Neuron (in vitro differentiated cells): ENCODE results near the gene TMEM19.

Source experiments
- H2AFZ ChIP-seq: one replicate; pipeline ENCODE4 v1.6.1; 2013; ENCODE audit warnings: low read depth, mild to moderate bottlenecking, inconsistent platforms, low read length, moderate library complexity
- H3K27me3 ChIP-seq: one replicate; pipeline ENCODE4 v1.6.1; 2013; ENCODE audit warnings: low read length; ENCODE audit not compliant: insufficient read depth
- H3K36me3 ChIP-seq: one replicate; pipeline ENCODE4 v1.6.1; 2013; ENCODE audit warnings: low read length; ENCODE audit not compliant: insufficient read depth
- H3K4me1 ChIP-seq: one replicate; pipeline ENCODE4 v1.6.1; 2013; ENCODE audit warnings: low read length; ENCODE audit not compliant: insufficient read depth
- H3K4me3 ChIP-seq: 2 replicates; pipeline ENCODE4 v1.5.1; 2013; ENCODE audit warnings: mild to moderate bottlenecking, low read length, moderate library complexity
- H3K9me3 ChIP-seq: one replicate; pipeline ENCODE4 v1.6.1; 2013; ENCODE audit warnings: low read length

The TMEM19 gene

DNA sequence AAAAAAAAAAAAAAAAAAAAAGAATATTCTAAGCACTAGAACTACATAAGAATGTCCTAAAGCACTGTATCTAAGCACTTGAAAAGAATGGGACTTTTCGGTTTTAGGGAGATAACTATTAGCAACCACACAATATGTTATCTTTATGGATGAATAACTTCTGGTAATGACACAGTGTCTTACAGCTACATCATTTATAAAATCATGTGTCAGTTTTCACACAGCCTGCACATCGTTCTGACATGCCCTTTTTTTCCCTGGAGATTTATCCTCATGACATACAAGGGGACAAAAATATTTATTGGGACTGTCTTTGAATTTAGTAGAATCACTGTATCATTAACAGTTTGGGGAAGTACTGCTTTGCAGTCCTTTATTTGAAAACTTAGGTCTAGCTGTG is 17.3 kb downstream of the TMEM19 start:
- Histone ChIP-seq H3K4me3 (no peak overlapping the region), H3K27me3 (no peaks in the 10 kb centered on the region), H3K36me3 (peaks cover 24% of the 10 kb centered on the region), H3K4me1 (no peaks in the 10 kb centered on the region), H3K9me3 (no peaks in the 10 kb centered on the region), H2AFZ (no peak overlapping the region)

- no peaks in the 10 kb centered on the region for H3K9me3 ChIP-seq
- no peaks in the 10 kb centered on the region for H3K27me3 ChIP-seq
- no peak overlapping the region for H2AFZ ChIP-seq
- no peaks in the 10 kb centered on the region for H3K4me1 ChIP-seq
- no peak overlapping the region for H3K4me3 ChIP-seq
- peaks cover 14% of the 10 kb centered on the region for H3K36me3 ChIP-seq
Observed at GRCh38 chr12:71704920-71705319, 19.0 kb downstream of the TMEM19 start.

DNA sequence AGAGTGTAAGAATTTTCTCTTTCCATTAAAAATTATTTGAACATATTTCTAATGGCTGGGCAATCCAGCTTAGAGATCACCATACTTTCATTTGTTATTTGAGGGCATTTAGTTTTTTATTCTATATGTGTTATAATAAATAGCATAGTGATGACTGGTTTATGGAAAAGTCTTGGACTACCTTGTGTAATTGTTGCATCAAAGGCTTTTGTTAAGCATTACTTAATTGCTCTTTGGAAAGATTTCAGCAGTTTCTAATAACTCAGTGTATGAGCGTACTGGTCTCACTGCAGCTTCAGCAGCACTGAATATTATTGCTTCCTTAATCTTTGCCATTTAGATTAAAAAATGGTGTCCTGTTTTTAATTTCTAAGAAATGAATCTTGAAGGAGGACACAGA is 22.8 kb downstream of the TMEM19 start:
- H3K4me1 ChIP-seq, result no peaks in the 10 kb centered on the region
- no peaks in the 10 kb centered on the region for H3K9me3 ChIP-seq
- no peak overlapping the region for H2AFZ ChIP-seq
- H3K27me3 ChIP-seq, result no peaks in the 10 kb centered on the region
- H3K4me3 ChIP-seq, result no peak overlapping the region
- H3K36me3 ChIP-seq, result no peaks in the 10 kb centered on the region

DNA sequence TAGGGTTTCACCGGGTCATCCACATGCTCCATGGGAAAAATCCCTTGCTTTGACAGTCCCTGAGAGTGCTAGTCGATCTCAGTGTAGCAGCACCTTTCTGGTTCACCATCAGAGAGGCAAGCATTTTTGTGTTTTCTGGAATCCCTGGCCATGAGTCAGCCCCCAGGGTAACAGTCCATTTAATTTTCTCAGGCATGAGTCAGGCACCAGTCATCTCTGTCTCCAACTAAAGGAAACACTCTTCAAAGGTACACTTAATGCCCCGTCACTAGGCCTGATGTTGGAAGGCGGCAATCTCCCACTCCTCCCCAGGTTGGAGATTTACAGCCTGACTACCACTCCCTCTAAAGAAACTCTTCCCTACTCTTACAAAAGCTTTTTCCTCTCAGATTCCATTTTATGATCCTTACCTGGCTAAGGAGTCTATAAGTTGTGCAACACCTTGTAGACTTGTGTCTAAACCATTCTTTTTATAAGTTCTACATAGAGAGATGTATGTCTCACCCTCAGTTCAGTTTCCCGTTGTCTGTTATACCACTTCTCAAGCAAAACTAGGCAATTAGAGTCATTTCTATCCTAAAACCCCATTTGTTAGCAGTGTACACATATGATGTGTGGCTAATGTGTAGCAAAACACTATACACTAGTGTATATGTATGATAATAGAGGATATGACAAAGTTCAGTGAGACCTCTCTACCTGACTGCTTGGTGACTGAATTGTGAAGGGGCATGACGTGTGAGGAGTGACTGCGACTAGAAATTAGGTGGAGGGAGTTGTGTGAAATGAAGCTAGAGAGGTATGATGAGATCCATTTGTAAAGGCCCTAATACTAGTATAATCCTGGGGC is 24.6 kb downstream of the TMEM19 start:
- no peak overlapping the region for H2AFZ ChIP-seq

DNA sequence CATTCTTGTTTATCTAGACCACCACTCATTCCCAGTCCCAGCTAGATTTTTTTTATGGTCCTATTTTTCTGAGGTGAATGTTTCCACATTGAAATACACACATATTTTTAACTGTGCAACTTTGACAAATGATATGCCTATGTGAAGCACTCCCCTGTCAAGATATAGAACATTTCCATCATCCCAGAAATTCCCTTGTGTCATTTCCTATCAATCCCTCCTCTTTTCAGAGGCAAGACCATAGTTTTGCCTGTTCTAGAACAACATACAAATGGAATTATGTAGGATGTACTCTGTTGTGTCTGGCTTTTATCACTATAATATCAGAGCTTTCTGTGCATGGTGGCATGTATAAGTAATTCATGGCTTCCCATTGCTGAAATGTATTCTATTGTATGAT is 32.7 kb downstream of the TMEM19 start:
- H3K4me1 ChIP-seq, result no peaks in the 10 kb centered on the region
- H3K9me3 ChIP-seq, result no peaks in the 10 kb centered on the region
- H2AFZ ChIP-seq, result no peak overlapping the region
- H3K4me3 ChIP-seq, result no peak overlapping the region
- H3K27me3 ChIP-seq, result no peaks in the 10 kb centered on the region
- no peaks in the 10 kb centered on the region for H3K36me3 ChIP-seq

More for the DNA sequence above, 24.6 kb downstream of the TMEM19 start:
- no peaks in the 10 kb centered on the region for H3K36me3 ChIP-seq
- no peaks in the 10 kb centered on the region for H3K9me3 ChIP-seq
- H3K4me1 ChIP-seq, result no peaks in the 10 kb centered on the region
- H3K4me3 ChIP-seq, result no peak overlapping the region
- H3K27me3 ChIP-seq, result no peaks in the 10 kb centered on the region

DNA sequence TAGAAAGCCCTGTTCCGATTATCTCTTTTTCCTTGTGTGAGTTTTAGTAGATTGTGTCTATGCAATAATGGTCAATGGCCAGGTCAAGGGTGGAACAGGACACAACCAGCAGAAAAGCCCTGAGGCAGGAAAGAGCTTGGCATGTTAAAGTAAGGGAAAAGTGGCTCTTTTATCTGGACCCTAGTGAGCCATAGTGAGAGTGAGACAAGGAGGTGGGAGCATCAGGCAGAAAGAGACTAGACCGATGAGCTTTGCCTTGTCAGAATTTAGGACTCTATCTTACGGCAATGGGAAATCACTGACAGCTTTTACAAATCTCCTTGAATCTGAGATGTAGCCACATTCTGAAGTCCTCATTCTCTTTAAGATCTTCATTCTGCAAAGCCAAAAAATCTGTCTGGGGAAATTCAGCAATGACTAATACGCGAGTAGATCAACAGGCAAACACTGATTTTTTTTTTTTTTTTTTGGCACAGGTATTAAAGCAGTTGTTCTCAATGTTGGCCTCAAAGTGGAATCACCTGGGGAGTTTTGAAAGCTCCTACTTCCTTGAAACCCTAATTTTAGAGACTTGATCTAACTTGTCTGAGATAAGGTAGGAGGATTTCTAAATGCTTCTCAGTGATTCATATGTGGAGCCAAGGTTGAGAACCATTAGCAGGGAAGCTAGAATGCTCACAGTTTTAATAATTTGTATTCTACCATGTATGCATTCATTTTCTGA is 33.9 kb downstream of the TMEM19 start:
- Histone ChIP-seq H3K36me3 (no peaks in the 10 kb centered on the region), H2AFZ (no peak overlapping the region), H3K4me3 (no peak overlapping the region)

DNA sequence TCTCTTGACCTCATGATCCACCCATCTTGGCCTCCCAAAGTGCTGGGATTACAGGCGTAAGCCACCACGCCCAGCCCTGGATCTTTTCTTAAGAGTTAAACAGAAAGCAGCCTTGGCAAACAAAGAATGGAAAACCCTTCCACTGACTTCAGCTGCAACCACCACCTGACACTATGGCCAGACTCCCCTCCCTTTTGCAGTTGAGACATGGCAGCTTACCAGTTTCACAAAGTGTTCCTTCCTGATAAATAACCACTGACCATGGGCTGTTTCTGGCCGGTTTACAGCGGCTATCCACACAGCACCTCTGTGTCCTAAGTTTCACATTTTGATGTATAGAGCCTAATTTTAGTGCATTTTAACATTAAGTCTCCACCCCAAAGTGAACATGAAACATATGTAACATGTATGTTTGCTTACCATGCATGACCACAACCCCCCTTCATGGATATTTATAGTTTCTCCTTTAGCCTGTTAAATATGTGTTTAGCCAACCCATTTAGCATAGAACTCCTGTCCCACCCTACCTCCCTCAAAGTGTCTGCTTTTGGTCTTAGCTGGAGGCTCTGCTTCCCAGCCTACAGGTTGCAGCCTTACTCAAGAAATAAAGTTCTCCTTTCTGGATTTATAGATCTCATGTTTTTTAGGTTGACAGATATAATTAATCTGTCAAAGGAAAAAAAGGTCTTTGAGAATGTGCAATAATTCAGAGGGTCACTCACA is 36.1 kb downstream of the TMEM19 start:
- Histone ChIP-seq H3K9me3 (no peaks in the 10 kb centered on the region), H3K4me3 (no peak overlapping the region), H2AFZ (no peak overlapping the region), H3K36me3 (no peaks in the 10 kb centered on the region), H3K4me1 (no peaks in the 10 kb centered on the region), H3K27me3 (no peaks in the 10 kb centered on the region)

More for the DNA sequence above, 33.9 kb downstream of the TMEM19 start:
- Histone ChIP-seq H3K27me3 (no peaks in the 10 kb centered on the region), H3K4me1 (no peaks in the 10 kb centered on the region), H3K9me3 (no peaks in the 10 kb centered on the region)

DNA sequence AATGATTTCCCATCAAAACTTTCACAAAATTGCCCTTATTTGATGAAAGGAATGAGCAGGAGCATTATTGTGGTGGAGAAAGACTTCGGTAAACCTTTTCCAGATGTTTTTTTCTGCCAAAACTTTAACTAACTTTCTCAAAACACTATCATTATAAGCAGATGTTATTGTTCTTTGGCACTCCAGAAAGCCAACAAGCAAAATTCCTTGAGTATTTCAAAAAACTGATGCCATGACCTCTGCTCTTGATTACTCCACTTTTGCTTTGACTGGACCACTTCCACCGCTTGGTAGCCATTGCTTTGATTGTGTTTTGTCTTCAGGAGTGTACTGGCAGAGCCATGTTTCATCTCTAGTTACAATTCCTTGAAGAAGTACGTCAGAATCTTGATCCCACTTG is 39.1 kb downstream of the TMEM19 start:
- H3K27me3 ChIP-seq, result no peaks in the 10 kb centered on the region

DNA sequence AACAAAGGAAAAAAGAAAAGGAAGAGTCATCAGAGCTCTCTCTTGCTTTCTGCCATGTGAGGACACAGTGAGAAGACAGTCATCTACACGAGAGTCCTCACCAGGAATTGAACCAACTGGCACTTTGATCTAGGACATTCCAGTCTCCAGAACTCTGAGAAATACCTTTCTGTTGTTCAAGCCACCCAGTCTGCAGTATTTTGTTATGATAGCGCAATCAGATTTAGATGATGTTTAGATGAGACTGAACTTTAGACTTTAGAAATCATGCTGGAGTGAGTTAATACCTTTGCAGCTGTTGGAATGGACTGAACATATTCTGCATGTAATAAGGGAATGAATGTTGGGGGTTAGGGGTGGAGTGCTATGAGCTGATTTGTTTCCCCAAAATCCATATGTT is 40.7 kb downstream of the TMEM19 start:
- Histone ChIP-seq H3K4me1 (no peaks in the 10 kb centered on the region), H3K27me3 (no peaks in the 10 kb centered on the region), H2AFZ (no peak overlapping the region), H3K4me3 (no peak overlapping the region), H3K9me3 (no peaks in the 10 kb centered on the region), H3K36me3 (no peaks in the 10 kb centered on the region)

More for the DNA sequence above, 39.1 kb downstream of the TMEM19 start:
- no peaks in the 10 kb centered on the region for H3K36me3 ChIP-seq
- H3K9me3 ChIP-seq, result no peaks in the 10 kb centered on the region
- no peak overlapping the region for H3K4me3 ChIP-seq
- H3K4me1 ChIP-seq, result no peaks in the 10 kb centered on the region
- H2AFZ ChIP-seq, result no peak overlapping the region

DNA sequence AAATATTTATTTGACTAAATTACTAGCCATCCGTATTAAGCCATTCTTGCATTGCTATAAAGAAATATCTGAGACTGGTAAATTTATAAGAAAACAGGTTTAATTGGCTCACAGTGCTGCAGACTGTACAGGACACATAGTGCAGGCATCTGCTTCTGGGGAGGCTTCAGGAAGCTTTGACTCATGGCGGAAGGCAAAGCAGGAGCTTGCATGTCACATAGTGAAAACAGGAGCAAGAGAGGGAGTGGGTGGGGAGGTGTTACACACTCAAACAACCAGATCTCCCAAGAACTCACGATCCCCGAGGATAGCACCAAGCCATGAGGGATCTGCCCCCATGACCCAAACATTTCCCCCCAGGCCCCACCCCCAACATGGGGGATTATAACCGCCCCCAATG is 42.1 kb downstream of the TMEM19 start:
- H3K36me3 ChIP-seq, result no peaks in the 10 kb centered on the region
- no peaks in the 10 kb centered on the region for H3K9me3 ChIP-seq
- H3K27me3 ChIP-seq, result no peaks in the 10 kb centered on the region
- H3K4me1 ChIP-seq, result no peaks in the 10 kb centered on the region
- no peak overlapping the region for H3K4me3 ChIP-seq
- H2AFZ ChIP-seq, result no peak overlapping the region

- H2AFZ ChIP-seq, result no peak overlapping the region
- no peaks in the 10 kb centered on the region for H3K4me1 ChIP-seq
- no peak overlapping the region for H3K4me3 ChIP-seq
- no peaks in the 10 kb centered on the region for H3K9me3 ChIP-seq
- no peaks in the 10 kb centered on the region for H3K27me3 ChIP-seq
- no peaks in the 10 kb centered on the region for H3K36me3 ChIP-seq
Observed at GRCh38 chr12:71730936-71731335, 45.1 kb downstream of the TMEM19 start.

DNA sequence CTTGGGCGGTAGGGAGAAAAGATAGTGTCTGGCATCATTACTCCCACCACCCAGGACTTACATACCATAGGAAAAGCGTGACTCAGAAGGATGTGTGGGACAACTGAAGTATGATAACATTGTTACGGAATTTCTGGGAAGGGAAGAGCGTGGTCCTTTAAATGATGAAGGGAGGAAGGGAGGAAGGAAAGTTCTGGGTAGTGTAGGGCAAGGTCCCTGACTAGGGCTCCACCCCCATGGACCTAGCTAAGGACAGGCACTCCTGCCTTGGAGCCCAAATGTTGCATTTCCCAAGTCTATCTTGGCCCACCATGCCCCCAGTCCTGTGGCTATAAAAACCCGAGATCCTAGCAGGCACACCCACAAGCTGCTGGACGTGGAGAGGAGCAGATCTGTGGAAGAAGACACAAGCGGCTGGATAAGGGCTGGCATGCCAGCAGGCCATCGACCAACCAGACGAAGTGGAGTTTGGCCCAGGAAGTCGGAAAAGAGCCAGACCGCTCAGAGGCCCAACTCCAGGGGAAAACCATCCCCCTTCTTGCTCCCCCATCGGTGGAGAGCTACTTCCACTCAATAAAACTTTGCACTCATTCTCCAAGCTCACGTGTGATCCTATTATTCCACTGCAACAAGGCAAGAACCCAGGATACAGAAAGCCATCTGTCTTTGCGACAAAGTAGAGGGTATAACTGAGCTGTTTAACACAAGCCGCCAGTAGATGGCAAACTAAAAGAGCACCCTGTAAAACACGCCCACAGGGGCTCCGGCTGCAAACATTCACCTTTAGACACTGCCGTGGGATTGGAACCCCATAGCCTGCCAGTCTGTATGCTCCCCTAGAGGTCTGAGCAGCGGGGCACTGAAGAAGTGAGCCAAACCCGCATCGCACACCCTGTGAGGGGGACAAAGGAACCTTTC is 45.8 kb downstream of the TMEM19 start:
- Histone ChIP-seq H2AFZ (peak overlapping the region; percentile 32), H3K36me3 (no peaks in the 10 kb centered on the region), H3K4me1 (no peaks in the 10 kb centered on the region), H3K9me3 (no peaks in the 10 kb centered on the region), H3K27me3 (no peaks in the 10 kb centered on the region), H3K4me3 (no peak overlapping the region)
